ENCODE data around the gene PMM1.
"Not testable (repeated sequence)": the region's sequence is repeated elsewhere in the genome, so short reads cannot be mapped to it uniquely, and the experiment has no call there.

Gene PMM1

GRCh38 chr22:41596776-41597634, 7.4 kb upstream of the PMM1 start:
- Histone ChIP-seq H3K27ac (ENCODE audit: low read length) (no peak overlapping the region), H3K4me1 (ENCODE audit: control insufficient read depth in 1 of 2, insufficient read depth in 2 of 2, low read length in 2 of 2) (no peaks in the 10 kb centered on the region), H3K36me3 (ENCODE audit: control insufficient read depth in 1 of 2, insufficient read depth in 2 of 2, low read length in 2 of 2) (peaks cover 11 to 13% of the 10 kb centered on the region in 2 donors)

GRCh38 chr22:41595703-41596102, 6.1 kb upstream of the PMM1 start:
- Histone ChIP-seq H3K4me1 (ENCODE audit: control insufficient read depth in 1 of 2, insufficient read depth in 2 of 2, low read length in 2 of 2) (no peaks in the 10 kb centered on the region), H3K27ac (ENCODE audit: low read length) (no peak overlapping the region), H3K36me3 (ENCODE audit: control insufficient read depth in 1 of 2, insufficient read depth in 2 of 2, low read length in 2 of 2) (peaks cover 5 to 6% of the 10 kb centered on the region in 2 donors), H3K4me3 (ENCODE audit: low read depth in 1 of 2, low read length in 2 of 2) (no peak overlapping the region), H3K27me3 (ENCODE audit: low read depth, low read length) (no peaks in the 10 kb centered on the region), H3K9me3 (ENCODE audit: control insufficient read depth in 1 of 2, low read length in 2 of 2) (no peaks in the 10 kb centered on the region)

More at GRCh38 chr22:41596776-41597634, 7.4 kb upstream of the PMM1 start:
- H3K27me3 ChIP-seq (ENCODE audit: low read depth, low read length), result no peaks in the 10 kb centered on the region
- H3K9me3 ChIP-seq (ENCODE audit: control insufficient read depth in 1 of 2, low read length in 2 of 2), result no peaks in the 10 kb centered on the region
- no peak overlapping the region for H3K4me3 ChIP-seq (ENCODE audit: low read depth in 1 of 2, low read length in 2 of 2)

- H3K9me3 ChIP-seq (ENCODE audit: control insufficient read depth in 1 of 2, low read length in 2 of 2); H3K27ac ChIP-seq (ENCODE audit: low read length); H3K27me3 ChIP-seq (ENCODE audit: low read depth, low read length); H3K4me3 ChIP-seq (ENCODE audit: low read depth in 1 of 2, low read length in 2 of 2); H3K36me3 ChIP-seq (ENCODE audit: control insufficient read depth in 1 of 2, insufficient read depth in 2 of 2, low read length in 2 of 2); H3K4me1 ChIP-seq (ENCODE audit: control insufficient read depth in 1 of 2, insufficient read depth in 2 of 2, low read length in 2 of 2): not testable (repeated sequence)
Observed at GRCh38 chr22:41593336-41593960, 3.8 kb upstream of the PMM1 start.

- Histone ChIP-seq H3K27ac (ENCODE audit: low read length) (no peak overlapping the region), H3K9me3 (ENCODE audit: control insufficient read depth in 1 of 2, low read length in 2 of 2) (no peaks in the 10 kb centered on the region)
Observed at GRCh38 chr22:41587347-41587723, 2.3 kb downstream of the PMM1 start.

GRCh38 chr22:41585898-41586297, 3.7 kb downstream of the PMM1 start:
- no peak overlapping the region for H3K27ac ChIP-seq (ENCODE audit: low read length)
- H3K9me3 ChIP-seq (ENCODE audit: control insufficient read depth in 1 of 2, low read length in 2 of 2), result no peaks in the 10 kb centered on the region
- peaks cover 0 to 14% of the 10 kb centered on the region in 2 donors for H3K4me1 ChIP-seq (ENCODE audit: control insufficient read depth in 1 of 2, insufficient read depth in 2 of 2, low read length in 2 of 2)
- H3K4me3 ChIP-seq (ENCODE audit: low read depth in 1 of 2, low read length in 2 of 2), result no peak overlapping the region
- H3K36me3 ChIP-seq (ENCODE audit: control insufficient read depth in 1 of 2, insufficient read depth in 2 of 2, low read length in 2 of 2), result peaks cover 23 to 32% of the 10 kb centered on the region in 2 donors
- H3K27me3 ChIP-seq (ENCODE audit: low read depth, low read length), result no peaks in the 10 kb centered on the region

More at GRCh38 chr22:41587347-41587723, 2.3 kb downstream of the PMM1 start:
- H3K27me3 ChIP-seq (ENCODE audit: low read depth, low read length), result no peaks in the 10 kb centered on the region
- H3K36me3 ChIP-seq (ENCODE audit: control insufficient read depth in 1 of 2, insufficient read depth in 2 of 2, low read length in 2 of 2), result peaks cover 22 to 26% of the 10 kb centered on the region in 2 donors
- peaks cover 0 to 14% of the 10 kb centered on the region in 2 donors for H3K4me1 ChIP-seq (ENCODE audit: control insufficient read depth in 1 of 2, insufficient read depth in 2 of 2, low read length in 2 of 2)
- H3K4me3 ChIP-seq (ENCODE audit: low read depth in 1 of 2, low read length in 2 of 2), result no peak overlapping the region

GRCh38 chr22:41584881-41585280, 4.8 kb downstream of the PMM1 start:
- Histone ChIP-seq H3K27me3 (ENCODE audit: low read depth, low read length) (no peaks in the 10 kb centered on the region), H3K36me3 (ENCODE audit: control insufficient read depth in 1 of 2, insufficient read depth in 2 of 2, low read length in 2 of 2) (peaks cover 28 to 37% of the 10 kb centered on the region in 2 donors), H3K4me1 (ENCODE audit: control insufficient read depth in 1 of 2, insufficient read depth in 2 of 2, low read length in 2 of 2) (peaks cover 0 to 14% of the 10 kb centered on the region in 2 donors), H3K4me3 (ENCODE audit: low read depth in 1 of 2, low read length in 2 of 2) (no peak overlapping the region), H3K27ac (ENCODE audit: low read length) (no peak overlapping the region), H3K9me3 (ENCODE audit: control insufficient read depth in 1 of 2, low read length in 2 of 2) (no peaks in the 10 kb centered on the region)

GRCh38 chr22:41582694-41583093, 6.9 kb downstream of the PMM1 start:
- Histone ChIP-seq H3K27ac (ENCODE audit: low read length) (no peak overlapping the region), H3K9me3 (ENCODE audit: control insufficient read depth in 1 of 2, low read length in 2 of 2) (no peaks in the 10 kb centered on the region), H3K36me3 (ENCODE audit: control insufficient read depth in 1 of 2, insufficient read depth in 2 of 2, low read length in 2 of 2) (peaks cover 39 to 56% of the 10 kb centered on the region in 2 donors), H3K4me3 (ENCODE audit: low read depth in 1 of 2, low read length in 2 of 2) (no peak overlapping the region), H3K4me1 (ENCODE audit: control insufficient read depth in 1 of 2, insufficient read depth in 2 of 2, low read length in 2 of 2) (no peaks in the 10 kb centered on the region), H3K27me3 (ENCODE audit: low read depth, low read length) (no peaks in the 10 kb centered on the region)

GRCh38 chr22:41579997-41580355, 9.7 kb downstream of the PMM1 start:
- Histone ChIP-seq H3K27me3 (ENCODE audit: low read depth, low read length) (no peaks in the 10 kb centered on the region), H3K36me3 (ENCODE audit: control insufficient read depth in 1 of 2, insufficient read depth in 2 of 2, low read length in 2 of 2) (peaks cover 44 to 69% of the 10 kb centered on the region in 2 donors), H3K27ac (ENCODE audit: low read length) (no peak overlapping the region), H3K9me3 (ENCODE audit: control insufficient read depth in 1 of 2, low read length in 2 of 2) (no peaks in the 10 kb centered on the region), H3K4me1 (ENCODE audit: control insufficient read depth in 1 of 2, insufficient read depth in 2 of 2, low read length in 2 of 2) (peaks cover 0 to 5% of the 10 kb centered on the region in 2 donors), H3K4me3 (ENCODE audit: low read depth in 1 of 2, low read length in 2 of 2) (no peak overlapping the region)

- no peaks in the 10 kb centered on the region for H3K27me3 ChIP-seq (ENCODE audit: low read depth, low read length)
- no peak overlapping the region for H3K27ac ChIP-seq (ENCODE audit: low read length)
- H3K4me3 ChIP-seq (ENCODE audit: low read depth in 1 of 2, low read length in 2 of 2), result no peak overlapping the region
- no peaks in the 10 kb centered on the region for H3K9me3 ChIP-seq (ENCODE audit: control insufficient read depth in 1 of 2, low read length in 2 of 2)
- peaks cover 0 to 10% of the 10 kb centered on the region in 2 donors for H3K4me1 ChIP-seq (ENCODE audit: control insufficient read depth in 1 of 2, insufficient read depth in 2 of 2, low read length in 2 of 2)
- peaks cover 40 to 64% of the 10 kb centered on the region in 2 donors for H3K36me3 ChIP-seq (ENCODE audit: control insufficient read depth in 1 of 2, insufficient read depth in 2 of 2, low read length in 2 of 2)
Observed at GRCh38 chr22:41579297-41579996, 10.2 kb downstream of the PMM1 start.

GRCh38 chr22:41578818-41579217, 10.8 kb downstream of the PMM1 start:
- no peaks in the 10 kb centered on the region for H3K9me3 ChIP-seq (ENCODE audit: control insufficient read depth in 1 of 2, low read length in 2 of 2)
- H3K4me3 ChIP-seq (ENCODE audit: low read depth in 1 of 2, low read length in 2 of 2), result no peak overlapping the region
- no peak overlapping the region for H3K27ac ChIP-seq (ENCODE audit: low read length)
- no peaks in the 10 kb centered on the region for H3K27me3 ChIP-seq (ENCODE audit: low read depth, low read length)
- peaks cover 36 to 58% of the 10 kb centered on the region in 2 donors for H3K36me3 ChIP-seq (ENCODE audit: control insufficient read depth in 1 of 2, insufficient read depth in 2 of 2, low read length in 2 of 2)
- H3K4me1 ChIP-seq (ENCODE audit: control insufficient read depth in 1 of 2, insufficient read depth in 2 of 2, low read length in 2 of 2), result peaks cover 0 to 10% of the 10 kb centered on the region in 2 donors

- peaks cover 0 to 10% of the 10 kb centered on the region in 2 donors for H3K4me1 ChIP-seq (ENCODE audit: control insufficient read depth in 1 of 2, insufficient read depth in 2 of 2, low read length in 2 of 2)
- no peak overlapping the region for H3K27ac ChIP-seq (ENCODE audit: low read length)
- no peaks in the 10 kb centered on the region for H3K27me3 ChIP-seq (ENCODE audit: low read depth, low read length)
- H3K36me3 ChIP-seq (ENCODE audit: control insufficient read depth in 1 of 2, insufficient read depth in 2 of 2, low read length in 2 of 2), result peaks cover 30 to 51% of the 10 kb centered on the region in 2 donors
- H3K4me3 ChIP-seq (ENCODE audit: low read depth in 1 of 2, low read length in 2 of 2), result no peak overlapping the region
- H3K9me3 ChIP-seq (ENCODE audit: control insufficient read depth in 1 of 2, low read length in 2 of 2), result no peaks in the 10 kb centered on the region
Observed at GRCh38 chr22:41578114-41578513, 11.5 kb downstream of the PMM1 start.

Measured in muscle layer of duodenum (tissue), 2 donors.